GM23338 (cell line): ENCODE measurements around the gene DAB1. TPM values are rescaled to one million over a fixed set of nuclear protein-coding genes. Genes with fewer than 3 reads are reported as not detected.

Experiments
- ATAC-seq: fragments of 200-7000 bp; cut with Tn5 transposase; 3 replicates; pipeline ENCODE4 v1.9.1; 2020
- DNase-seq: peaks from one replicate; pipeline ENCODE4 v3.0.0-alpha.2; 2015; ENCODE audit warnings: low spot score
- H2AFZ ChIP-seq: fragments of 200-600 bp; sonication (generic); 2 replicates; pipeline ENCODE4 v1.8.0; 2016; ENCODE audit warnings: antibody characterized with exemption, mild to moderate bottlenecking, moderate library complexity
- H3F3A ChIP-seq: fragments of 200-600 bp; sonication (generic); replicated peaks from 2 replicates; pipeline ENCODE4 v1.8.0; 2017; ENCODE audit warnings: antibody characterized with exemption, mixed run types, low read depth
- H3K27ac ChIP-seq: fragments of 200-600 bp; sonication (generic); 2 replicates; pipeline ENCODE4 v1.6.1; 2016; ENCODE audit warnings: low read depth
- H3K27me3 ChIP-seq: fragments of 200-600 bp; sonication (generic); 2 replicates; pipeline ENCODE4 v1.8.0; 2016; ENCODE audit warnings: mild to moderate bottlenecking, mixed run types, moderate library complexity; ENCODE audit not compliant: insufficient read depth
- H3K36me3 ChIP-seq: fragments of 200-600 bp; sonication (generic); 2 replicates; pipeline ENCODE4 v1.8.0; 2016; ENCODE audit warnings: mild to moderate bottlenecking; ENCODE audit not compliant: insufficient read depth
- H3K4me1 ChIP-seq: fragments of 200-600 bp; sonication (generic); 2 replicates; pipeline ENCODE4 v1.8.0; 2016; ENCODE audit warnings: mild to moderate bottlenecking, moderate library complexity; ENCODE audit not compliant: insufficient read depth
- H3K4me2 ChIP-seq: fragments of 200-600 bp; sonication (generic); 2 replicates; pipeline ENCODE4 v1.7.1; 2017; ENCODE audit warnings: mixed run types
- H3K4me3 ChIP-seq: fragments of 200-600 bp; sonication (generic); 2 replicates; pipeline ENCODE4 v1.6.1; 2016; ENCODE audit warnings: mixed run types
- H3K79me2 ChIP-seq: fragments of 200-600 bp; sonication (generic); replicated peaks from 2 replicates; pipeline ENCODE4 v1.8.0; 2017; ENCODE audit warnings: mild to moderate bottlenecking; ENCODE audit not compliant: insufficient read depth
- H3K9me2 ChIP-seq: fragments of 200-600 bp; sonication (generic); 2 replicates; pipeline ENCODE4 v1.8.0; 2017; ENCODE audit not compliant: insufficient read depth
- H4K20me1 ChIP-seq: fragments of 200-600 bp; sonication (generic); replicated peaks from 2 replicates; pipeline ENCODE4 v1.8.0; 2017; ENCODE audit warnings: mild to moderate bottlenecking; ENCODE audit not compliant: insufficient read depth
- H3K27ac Mint-ChIP-seq: 2 replicates; pipeline ENCODE4 v1.8.0; 2020; ENCODE audit warnings: inconsistent platforms, mild to moderate bottlenecking, moderate library complexity, mixed read lengths
- H3K27me3 Mint-ChIP-seq: 3 replicates; pipeline ENCODE4 v1.8.0; 2022; ENCODE audit warnings: low read depth, mild to moderate bottlenecking, moderate library complexity, mixed read lengths, inconsistent platforms; ENCODE audit not compliant: insufficient read depth, poor library complexity
- H3K36me3 Mint-ChIP-seq: 3 replicates; pipeline ENCODE4 v1.8.0; 2021; ENCODE audit warnings: low read depth, mild to moderate bottlenecking, inconsistent platforms, moderate library complexity, mixed read lengths
- H3K4me1 Mint-ChIP-seq: 3 replicates; pipeline ENCODE4 v1.8.0; 2020; ENCODE audit warnings: mild to moderate bottlenecking, inconsistent platforms, mixed read lengths
- H3K4me3 Mint-ChIP-seq: 3 replicates; pipeline ENCODE4 v1.8.0; 2021; ENCODE audit warnings: moderate library complexity, mild to moderate bottlenecking, inconsistent platforms, mixed read lengths
- H3K9me3 Mint-ChIP-seq: 3 replicates; pipeline ENCODE4 v1.8.0; 2020; ENCODE audit warnings: moderate library complexity, mild to moderate bottlenecking, inconsistent platforms, mixed read lengths
- CREB1 ChIP-seq: fragments of 250-450 bp; sonication (Bioruptor Pico); IDR thresholded peaks from 2 replicates; pipeline ENCODE4 v1.5.0; 2020; ENCODE audit warnings: low read depth, mild to moderate bottlenecking, moderate library complexity
- EZH2 ChIP-seq: fragments of 200-600 bp; sonication (generic); IDR thresholded peaks from one replicate; pipeline ENCODE4 v1.8.0; 2017; ENCODE audit warnings: antibody characterized with exemption, mild to moderate bottlenecking, low read depth; ENCODE audit not compliant: unreplicated experiment
- EZH2phosphoT487 ChIP-seq: fragments of 200-600 bp; sonication (generic); IDR thresholded peaks from one replicate; pipeline ENCODE4 v1.8.1; 2018; ENCODE audit warnings: antibody characterized with exemption; ENCODE audit not compliant: unreplicated experiment
- JUNB ChIP-seq: IDR thresholded peaks from one replicate; pipeline ENCODE4 v1.6.1; 2016; ENCODE audit warnings: antibody characterized with exemption; ENCODE audit not compliant: unreplicated experiment
- NANOG ChIP-seq: IDR thresholded peaks from 2 replicates; pipeline ENCODE4 v1.6.1; 2016; ENCODE audit warnings: antibody characterized with exemption, borderline replicate concordance
- POLR2AphosphoS5 ChIP-seq: IDR thresholded peaks from 2 replicates; pipeline ENCODE4 v1.6.1; 2016; ENCODE audit warnings: antibody characterized with exemption, low read depth
- STAT1 ChIP-seq: IDR thresholded peaks from one replicate; pipeline ENCODE4 v1.6.1; 2016; ENCODE audit warnings: antibody characterized with exemption; ENCODE audit not compliant: unreplicated experiment
- ZNF331 ChIP-seq: fragments of 250-450 bp; sonication (Bioruptor Pico); IDR thresholded peaks from 2 replicates; pipeline ENCODE4 v1.5.0; 2020; ENCODE audit warnings: low read depth, mild to moderate bottlenecking, moderate library complexity
- polyA plus RNA-seq: library from polyadenylated mRNA; unstranded; fragments of >200 nt; fragmentation: Nextera tagmentation; extraction: Ambion mirVana; gene quantifications from 2 replicates; pipeline ENCODE4 v1.2.1, GENCODE V29; 2016
- total RNA-seq: library from RNA; depleted of rRNA; stranded (reverse); fragments of >200 nt; shearing (Covaris generic); gene quantifications from 2 replicates; pipeline ENCODE4 v1.2.3, GENCODE V29; 2014
- TF ChIP-seq, protein P1 (sequence below): IDR thresholded peaks from 2 replicates; pipeline ENCODE4 v1.6.1; 2016; ENCODE audit warnings: antibody characterized with exemption
- TF ChIP-seq, protein P2 (sequence below): fragments of 250-450 bp; sonication (Bioruptor Pico); IDR thresholded peaks from 2 replicates; pipeline ENCODE4 v1.5.0; 2020; ENCODE audit warnings: mild to moderate bottlenecking, moderate library complexity
- TF ChIP-seq, protein P3 (sequence below), 2 experiments: fragments of 200-600 bp in 1 of 2; sonication (generic) in 1 of 2; conservative IDR thresholded peaks; 2 replicates each; pipeline versions ENCODE4 v1.5.1 to v1.6.1; 2016 to 2017; ENCODE audit warnings: antibody characterized with exemption in 2 of 2, low read depth in 2 of 2, mild to moderate bottlenecking in 2 of 2, moderate library complexity in 1 of 2

DAB1 gene
- total and polyA plus RNA-seq, 2 experiments from 2014 or later = 12.8 to 14.5 TPM

DNA sequence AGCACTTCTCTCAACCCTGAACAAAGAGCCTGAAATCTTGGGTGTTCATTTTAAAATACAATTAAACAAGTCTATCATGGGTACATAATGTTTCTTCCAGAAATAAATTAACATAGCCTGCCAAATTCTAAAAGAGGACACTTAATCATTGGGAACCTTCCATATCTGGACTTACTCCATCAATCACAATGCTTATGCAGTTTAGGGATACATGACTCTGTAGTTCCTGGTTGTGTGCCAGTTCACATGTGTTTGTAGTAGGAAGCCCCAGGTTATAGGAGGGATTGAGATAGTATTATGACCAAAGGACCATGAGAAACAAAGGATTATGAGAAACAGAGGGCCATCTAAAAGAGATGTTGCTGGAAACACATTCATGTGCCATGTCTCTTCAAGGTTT, 19.1 kb upstream of the DAB1 start:
- Histone ChIP-seq H4K20me1 (no peaks in the 10 kb centered on the region), H3K36me3 (no peaks in the 10 kb centered on the region), H3K27ac (no peak overlapping the region), H3K4me2 (no peak overlapping the region), H3K9me2 (no peaks in the 10 kb centered on the region), H3K27me3 (no peaks in the 10 kb centered on the region), H3K4me3 (no peak overlapping the region), H3K4me1 (no peaks in the 10 kb centered on the region), H3K79me2 (no peaks in the 10 kb centered on the region), H2AFZ (no peak overlapping the region), H3F3A (no peaks in the 10 kb centered on the region)
- H3K36me3 Mint-ChIP-seq = no peaks in the 10 kb centered on the region
- ATAC-seq (no peak), DNase-seq (no peak)
- H3K4me3 Mint-ChIP-seq = no peak overlapping the region
- no peaks in the 10 kb centered on the region for H3K9me3 Mint-ChIP-seq
- no peak overlapping the region for H3K27ac Mint-ChIP-seq
- TF ChIP-seq, protein P1, sequence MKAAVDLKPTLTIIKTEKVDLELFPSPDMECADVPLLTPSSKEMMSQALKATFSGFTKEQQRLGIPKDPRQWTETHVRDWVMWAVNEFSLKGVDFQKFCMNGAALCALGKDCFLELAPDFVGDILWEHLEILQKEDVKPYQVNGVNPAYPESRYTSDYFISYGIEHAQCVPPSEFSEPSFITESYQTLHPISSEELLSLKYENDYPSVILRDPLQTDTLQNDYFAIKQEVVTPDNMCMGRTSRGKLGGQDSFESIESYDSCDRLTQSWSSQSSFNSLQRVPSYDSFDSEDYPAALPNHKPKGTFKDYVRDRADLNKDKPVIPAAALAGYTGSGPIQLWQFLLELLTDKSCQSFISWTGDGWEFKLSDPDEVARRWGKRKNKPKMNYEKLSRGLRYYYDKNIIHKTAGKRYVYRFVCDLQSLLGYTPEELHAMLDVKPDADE = no peak
- TF ChIP-seq ZNF331 (CRISPR knock-in tag) = no peak
- TF ChIP-seq EZH2phosphoT487 = no peak
- peaks cover 3% of the 10 kb centered on the region; the same call in 1 of the 3 replicates for H3K4me1 Mint-ChIP-seq
- H3K27me3 Mint-ChIP-seq = peaks cover 2% of the 10 kb centered on the region

DNA sequence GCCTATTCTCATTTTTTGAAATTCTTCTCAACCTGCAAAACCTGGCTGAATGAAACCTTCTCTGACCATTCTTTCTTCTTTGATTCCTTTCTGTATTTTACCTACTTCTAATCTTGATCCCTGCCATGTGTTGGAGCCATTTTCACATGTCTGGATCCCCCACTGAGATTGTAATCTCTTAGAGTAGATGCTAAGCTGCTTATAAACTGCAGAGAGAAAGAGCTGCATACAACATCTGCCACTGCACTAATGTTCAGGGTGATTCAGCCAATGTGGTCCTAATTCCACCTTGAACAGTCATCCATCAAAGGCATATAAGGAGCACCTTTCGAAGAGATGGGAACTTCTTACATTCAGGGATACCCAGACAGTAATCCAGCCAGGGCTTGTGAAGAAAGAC, 16.2 kb upstream of the DAB1 start:
- no peak overlapping the region for H3K27ac ChIP-seq
- Mint-ChIP-seq H3K27me3 (no peaks in the 10 kb centered on the region), H3K4me1 (peaks cover 6% of the 10 kb centered on the region; the same call in 1 of the 3 replicates), H3K4me3 (no peak overlapping the region), H3K27ac (no peak overlapping the region), H3K9me3 (no peaks in the 10 kb centered on the region), H3K36me3 (no peaks in the 10 kb centered on the region)
- H2AFZ ChIP-seq = no peak overlapping the region
- no peaks in the 10 kb centered on the region for H4K20me1 ChIP-seq
- H3K4me2 ChIP-seq = no peak overlapping the region
- ATAC-seq (no peak), DNase-seq (no peak)
- no peaks in the 10 kb centered on the region for H3K36me3 ChIP-seq
- H3K9me2 ChIP-seq = no peaks in the 10 kb centered on the region
- H3K4me3 ChIP-seq = no peak overlapping the region
- no peaks in the 10 kb centered on the region for H3K27me3 ChIP-seq
- no peaks in the 10 kb centered on the region for H3K79me2 ChIP-seq
- no peaks in the 10 kb centered on the region for H3F3A ChIP-seq
- H3K4me1 ChIP-seq = no peaks in the 10 kb centered on the region
- TF ChIP-seq, protein P1 = no peak
- TF ChIP-seq POLR2AphosphoS5 (no peak), EZH2 (no peak), JUNB (no peak), NANOG (no peak), CREB1 (CRISPR knock-in tag) (no peak), STAT1 (no peak), ZNF331 (CRISPR knock-in tag) (no peak)
- TF ChIP-seq, protein P2, sequence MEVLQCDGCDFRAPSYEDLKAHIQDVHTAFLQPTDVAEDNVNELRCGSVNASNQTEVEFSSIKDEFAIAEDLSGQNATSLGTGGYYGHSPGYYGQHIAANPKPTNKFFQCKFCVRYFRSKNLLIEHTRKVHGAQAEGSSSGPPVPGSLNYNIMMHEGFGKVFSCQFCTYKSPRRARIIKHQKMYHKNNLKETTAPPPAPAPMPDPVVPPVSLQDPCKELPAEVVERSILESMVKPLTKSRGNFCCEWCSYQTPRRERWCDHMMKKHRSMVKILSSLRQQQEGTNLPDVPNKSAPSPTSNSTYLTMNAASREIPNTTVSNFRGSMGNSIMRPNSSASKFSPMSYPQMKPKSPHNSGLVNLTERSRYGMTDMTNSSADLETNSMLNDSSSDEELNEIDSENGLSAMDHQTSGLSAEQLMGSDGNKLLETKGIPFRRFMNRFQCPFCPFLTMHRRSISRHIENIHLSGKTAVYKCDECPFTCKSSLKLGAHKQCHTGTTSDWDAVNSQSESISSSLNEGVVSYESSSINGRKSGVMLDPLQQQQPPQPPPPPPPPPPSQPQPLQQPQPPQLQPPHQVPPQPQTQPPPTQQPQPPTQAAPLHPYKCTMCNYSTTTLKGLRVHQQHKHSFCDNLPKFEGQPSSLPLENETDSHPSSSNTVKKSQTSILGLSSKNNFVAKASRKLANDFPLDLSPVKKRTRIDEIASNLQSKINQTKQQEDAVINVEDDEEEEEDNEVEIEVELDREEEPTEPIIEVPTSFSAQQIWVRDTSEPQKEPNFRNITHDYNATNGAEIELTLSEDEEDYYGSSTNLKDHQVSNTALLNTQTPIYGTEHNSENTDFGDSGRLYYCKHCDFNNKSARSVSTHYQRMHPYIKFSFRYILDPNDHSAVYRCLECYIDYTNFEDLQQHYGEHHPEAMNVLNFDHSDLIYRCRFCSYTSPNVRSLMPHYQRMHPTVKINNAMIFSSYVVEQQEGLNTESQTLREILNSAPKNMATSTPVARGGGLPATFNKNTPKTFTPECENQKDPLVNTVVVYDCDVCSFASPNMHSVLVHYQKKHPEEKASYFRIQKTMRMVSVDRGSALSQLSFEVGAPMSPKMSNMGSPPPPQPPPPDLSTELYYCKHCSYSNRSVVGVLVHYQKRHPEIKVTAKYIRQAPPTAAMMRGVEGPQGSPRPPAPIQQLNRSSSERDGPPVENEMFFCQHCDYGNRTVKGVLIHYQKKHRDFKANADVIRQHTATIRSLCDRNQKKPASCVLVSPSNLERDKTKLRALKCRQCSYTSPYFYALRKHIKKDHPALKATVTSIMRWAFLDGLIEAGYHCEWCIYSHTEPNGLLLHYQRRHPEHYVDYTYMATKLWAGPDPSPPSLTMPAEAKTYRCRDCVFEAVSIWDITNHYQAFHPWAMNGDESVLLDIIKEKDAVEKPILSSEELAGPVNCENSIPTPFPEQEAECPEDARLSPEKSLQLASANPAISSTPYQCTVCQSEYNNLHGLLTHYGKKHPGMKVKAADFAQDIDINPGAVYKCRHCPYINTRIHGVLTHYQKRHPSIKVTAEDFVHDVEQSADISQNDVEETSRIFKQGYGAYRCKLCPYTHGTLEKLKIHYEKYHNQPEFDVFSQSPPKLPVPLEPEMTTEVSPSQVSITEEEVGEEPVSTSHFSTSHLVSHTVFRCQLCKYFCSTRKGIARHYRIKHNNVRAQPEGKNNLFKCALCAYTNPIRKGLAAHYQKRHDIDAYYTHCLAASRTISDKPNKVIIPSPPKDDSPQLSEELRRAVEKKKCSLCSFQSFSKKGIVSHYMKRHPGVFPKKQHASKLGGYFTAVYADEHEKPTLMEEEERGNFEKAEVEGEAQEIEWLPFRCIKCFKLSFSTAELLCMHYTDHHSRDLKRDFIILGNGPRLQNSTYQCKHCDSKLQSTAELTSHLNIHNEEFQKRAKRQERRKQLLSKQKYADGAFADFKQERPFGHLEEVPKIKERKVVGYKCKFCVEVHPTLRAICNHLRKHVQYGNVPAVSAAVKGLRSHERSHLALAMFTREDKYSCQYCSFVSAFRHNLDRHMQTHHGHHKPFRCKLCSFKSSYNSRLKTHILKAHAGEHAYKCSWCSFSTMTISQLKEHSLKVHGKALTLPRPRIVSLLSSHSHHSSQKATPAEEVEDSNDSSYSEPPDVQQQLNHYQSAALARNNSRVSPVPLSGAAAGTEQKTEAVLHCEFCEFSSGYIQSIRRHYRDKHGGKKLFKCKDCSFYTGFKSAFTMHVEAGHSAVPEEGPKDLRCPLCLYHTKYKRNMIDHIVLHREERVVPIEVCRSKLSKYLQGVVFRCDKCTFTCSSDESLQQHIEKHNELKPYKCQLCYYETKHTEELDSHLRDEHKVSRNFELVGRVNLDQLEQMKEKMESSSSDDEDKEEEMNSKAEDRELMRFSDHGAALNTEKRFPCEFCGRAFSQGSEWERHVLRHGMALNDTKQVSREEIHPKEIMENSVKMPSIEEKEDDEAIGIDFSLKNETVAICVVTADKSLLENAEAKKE (CRISPR knock-in tag) = no peak
- TF ChIP-seq, protein P3, sequence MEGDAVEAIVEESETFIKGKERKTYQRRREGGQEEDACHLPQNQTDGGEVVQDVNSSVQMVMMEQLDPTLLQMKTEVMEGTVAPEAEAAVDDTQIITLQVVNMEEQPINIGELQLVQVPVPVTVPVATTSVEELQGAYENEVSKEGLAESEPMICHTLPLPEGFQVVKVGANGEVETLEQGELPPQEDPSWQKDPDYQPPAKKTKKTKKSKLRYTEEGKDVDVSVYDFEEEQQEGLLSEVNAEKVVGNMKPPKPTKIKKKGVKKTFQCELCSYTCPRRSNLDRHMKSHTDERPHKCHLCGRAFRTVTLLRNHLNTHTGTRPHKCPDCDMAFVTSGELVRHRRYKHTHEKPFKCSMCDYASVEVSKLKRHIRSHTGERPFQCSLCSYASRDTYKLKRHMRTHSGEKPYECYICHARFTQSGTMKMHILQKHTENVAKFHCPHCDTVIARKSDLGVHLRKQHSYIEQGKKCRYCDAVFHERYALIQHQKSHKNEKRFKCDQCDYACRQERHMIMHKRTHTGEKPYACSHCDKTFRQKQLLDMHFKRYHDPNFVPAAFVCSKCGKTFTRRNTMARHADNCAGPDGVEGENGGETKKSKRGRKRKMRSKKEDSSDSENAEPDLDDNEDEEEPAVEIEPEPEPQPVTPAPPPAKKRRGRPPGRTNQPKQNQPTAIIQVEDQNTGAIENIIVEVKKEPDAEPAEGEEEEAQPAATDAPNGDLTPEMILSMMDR (conservative IDR thresholded peaks at IDR 0.05; ENCODE audit: low read depth in 2 of 2) = no peak
